ENCODE data around the gene SORCS2. TPM values are rescaled to one million over a fixed set of nuclear protein-coding genes. Genes with fewer than 3 reads are reported as not detected.

Gene SORCS2
- total RNA-seq, 2 experiments from 2014 or later = 0.03 TPM; not detected in 1

GRCh38 chr4:7399440-7400234, 207.3 kb downstream of the SORCS2 start:
- Histone ChIP-seq H4K20me1 (ENCODE audit: insufficient read depth, low read length) (no peaks in the 10 kb centered on the region), H3K4me2 (ENCODE audit: low read length) (no peak overlapping the region), H3K27ac (ENCODE audit: low read depth, low read length, poor library complexity, severe bottlenecking) (no peak overlapping the region), H3K4me3 (ENCODE audit: low read depth, low read length, poor library complexity, severe bottlenecking) (no peak overlapping the region), H3K4me1 (ENCODE audit: insufficient read depth, low read length, poor library complexity, severe bottlenecking) (no peaks in the 10 kb centered on the region), H3K9me3 (ENCODE audit: low read length) (no peaks in the 10 kb centered on the region), H3K36me3 (ENCODE audit: insufficient read depth, low read length) (no peaks in the 10 kb centered on the region), H2AFZ (ENCODE audit: low read length) (no peak overlapping the region), H3K9me2 (ENCODE audit: insufficient read depth, low read length) (no peaks in the 10 kb centered on the region), H3K79me2 (ENCODE audit: insufficient read depth, low read depth, low read length) (no peaks in the 10 kb centered on the region)
- ChIA-PET POLR2A (no interaction called here), CTCF (ENCODE audit: unreplicated experiment) (no interaction called here)
- intact Hi-C loops (cut with micrococcal nuclease; ENCODE audit: unreplicated experiment) = no loop called here
- BruUV-seq (replicated peaks) = no TSS peak
- DNase-seq (ENCODE audit: low spot score) = no peak
- TF ChIP-seq CTCF (conservative IDR thresholded peaks at IDR 0.05; ENCODE audit: low read length) (no peak), EZH2phosphoT487 (IDR thresholded peaks at IDR 0.05; ENCODE audit: borderline replicate concordance, low read depth, low read length) (no peak)

- TF ChIP-seq EZH2phosphoT487 (IDR thresholded peaks at IDR 0.05; ENCODE audit: borderline replicate concordance, low read depth, low read length) = no peak
- no peak for TF ChIP-seq CTCF (conservative IDR thresholded peaks at IDR 0.05; ENCODE audit: low read length)
- Histone ChIP-seq H3K4me1 (ENCODE audit: insufficient read depth, low read length, poor library complexity, severe bottlenecking) (no peaks in the 10 kb centered on the region), H2AFZ (ENCODE audit: low read length) (no peak overlapping the region), H3K9me2 (ENCODE audit: insufficient read depth, low read length) (no peaks in the 10 kb centered on the region), H4K20me1 (ENCODE audit: insufficient read depth, low read length) (no peaks in the 10 kb centered on the region), H3K4me2 (ENCODE audit: low read length) (no peak overlapping the region), H3K9me3 (ENCODE audit: low read length) (no peaks in the 10 kb centered on the region), H3K36me3 (ENCODE audit: insufficient read depth, low read length) (no peaks in the 10 kb centered on the region), H3K27ac (ENCODE audit: low read depth, low read length, poor library complexity, severe bottlenecking) (no peak overlapping the region), H3K4me3 (ENCODE audit: low read depth, low read length, poor library complexity, severe bottlenecking) (no peak overlapping the region), H3K79me2 (ENCODE audit: insufficient read depth, low read depth, low read length) (no peaks in the 10 kb centered on the region)
- ChIA-PET CTCF (ENCODE audit: unreplicated experiment) (no interaction called here), POLR2A (no interaction called here)
- no TSS peak for BruUV-seq (replicated peaks)
- DNase-seq (ENCODE audit: low spot score) = no peak
- intact Hi-C loops (cut with micrococcal nuclease; ENCODE audit: unreplicated experiment) = no loop called here
Measured at GRCh38 chr4:7400671-7401298, 208.4 kb downstream of the SORCS2 start.

GRCh38 chr4:7402526-7402925, 210.2 kb downstream of the SORCS2 start:
- H2AFZ ChIP-seq (ENCODE audit: low read length) = no peak overlapping the region
- no peaks in the 10 kb centered on the region for H3K9me2 ChIP-seq (ENCODE audit: insufficient read depth, low read length)
- no peak overlapping the region for H3K27ac ChIP-seq (ENCODE audit: low read depth, low read length, poor library complexity, severe bottlenecking)
- intact Hi-C loops (cut with micrococcal nuclease; ENCODE audit: unreplicated experiment) = no loop called here
- ChIA-PET POLR2A (no interaction called here), CTCF (ENCODE audit: unreplicated experiment) (no interaction called here)
- H3K36me3 ChIP-seq (ENCODE audit: insufficient read depth, low read length) = no peaks in the 10 kb centered on the region
- no peaks in the 10 kb centered on the region for H3K4me1 ChIP-seq (ENCODE audit: insufficient read depth, low read length, poor library complexity, severe bottlenecking)
- no peak overlapping the region for H3K4me2 ChIP-seq (ENCODE audit: low read length)
- H4K20me1 ChIP-seq (ENCODE audit: insufficient read depth, low read length) = no peaks in the 10 kb centered on the region
- TF ChIP-seq EZH2phosphoT487 (IDR thresholded peaks at IDR 0.05; ENCODE audit: borderline replicate concordance, low read depth, low read length) (no peak), CTCF (conservative IDR thresholded peaks at IDR 0.05; ENCODE audit: low read length) (no peak)
- no peak overlapping the region for H3K4me3 ChIP-seq (ENCODE audit: low read depth, low read length, poor library complexity, severe bottlenecking)
- DNase-seq (ENCODE audit: low spot score) = no peak
- H3K79me2 ChIP-seq (ENCODE audit: insufficient read depth, low read depth, low read length) = no peaks in the 10 kb centered on the region
- no TSS peak for BruUV-seq (replicated peaks)
- no peaks in the 10 kb centered on the region for H3K9me3 ChIP-seq (ENCODE audit: low read length)

All from OCI-LY7 (cell line).